Measurements from ENCODE around the gene GALK1.
"Not testable (repeated sequence)": the region's sequence is repeated elsewhere in the genome, so short reads cannot be mapped to it uniquely, and the experiment has no call there.

GALK1 gene

DNA sequence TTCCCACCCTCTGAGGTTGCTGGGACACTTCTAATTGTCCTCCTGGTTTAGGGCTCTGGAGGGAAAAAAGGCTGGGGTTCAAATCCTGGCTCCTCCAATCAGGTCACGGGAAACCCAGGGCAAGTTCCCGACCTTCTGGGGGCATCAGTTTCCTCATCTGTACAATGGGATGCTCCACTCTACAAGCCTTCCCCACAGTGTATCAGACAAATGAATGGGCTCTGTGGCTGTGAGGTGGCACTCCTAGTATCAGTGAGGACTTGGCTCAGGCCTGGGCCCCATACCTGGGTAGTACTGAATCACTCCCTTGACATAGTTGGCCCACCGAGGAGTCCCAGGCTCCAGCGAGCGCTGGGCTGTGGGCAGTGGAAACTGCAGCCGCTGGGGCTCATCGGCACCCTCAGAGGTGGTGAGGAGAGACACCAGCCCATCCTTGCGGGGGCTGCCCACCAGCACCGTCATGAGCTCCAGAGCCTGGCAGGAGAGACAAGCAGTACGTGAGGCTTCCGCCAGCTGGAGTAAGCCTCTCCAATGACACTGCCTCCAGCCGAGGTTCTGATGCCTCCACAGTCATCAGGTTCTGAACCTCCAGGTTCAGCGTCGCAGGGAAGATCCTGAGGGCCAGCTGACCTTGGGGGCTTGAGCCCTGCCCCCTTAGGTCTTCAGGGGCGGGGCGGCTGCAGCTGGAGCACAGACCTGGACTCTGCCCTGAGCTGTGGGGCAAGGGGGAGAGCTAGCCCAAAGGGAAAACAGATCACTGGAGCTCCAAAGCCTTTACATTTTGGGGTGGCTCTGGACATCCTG lies 1.2 kb downstream of the GALK1 start:
- no peak for DNase-seq

GRCh38 chr17:75763269-75763607 lies 1.8 kb downstream of the GALK1 start:
- no peak for DNase-seq

- no peak for DNase-seq
These were observed 2.3 kb downstream of the GALK1 start for GRCh38 chr17:75762513-75763268.

DNA sequence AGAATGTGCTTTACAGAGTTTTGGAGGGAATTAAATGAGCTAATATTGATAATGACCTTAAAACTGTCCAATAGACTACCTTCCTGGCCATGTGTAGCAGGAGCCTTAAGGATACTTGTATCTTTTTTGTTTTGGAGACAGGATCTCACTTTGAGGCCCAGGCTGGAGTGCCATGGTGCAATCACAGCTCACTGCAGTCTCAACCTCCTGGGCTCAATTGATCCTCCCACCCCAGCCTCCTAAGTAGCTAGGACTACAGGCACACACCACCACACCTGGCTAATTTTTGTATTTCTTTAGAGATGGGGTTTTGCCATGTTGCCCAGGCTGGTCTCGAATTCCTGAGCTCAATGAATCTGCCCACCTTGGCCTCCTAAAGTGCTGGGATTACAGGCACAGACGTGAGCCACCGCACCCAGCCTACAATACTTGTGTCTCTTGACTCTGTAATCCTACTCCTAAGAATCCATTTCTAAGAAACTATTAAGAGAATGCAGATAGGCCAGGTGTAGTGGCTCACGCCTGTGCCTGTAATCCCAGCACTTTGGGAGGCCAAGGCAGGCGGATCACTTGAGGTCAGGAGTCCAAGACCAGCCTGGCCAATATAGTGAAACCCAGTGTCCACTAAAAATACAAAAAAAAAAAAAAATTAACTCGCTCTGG lies 4.9 kb downstream of the GALK1 start:
- not testable (repeated sequence) for DNase-seq

DNA sequence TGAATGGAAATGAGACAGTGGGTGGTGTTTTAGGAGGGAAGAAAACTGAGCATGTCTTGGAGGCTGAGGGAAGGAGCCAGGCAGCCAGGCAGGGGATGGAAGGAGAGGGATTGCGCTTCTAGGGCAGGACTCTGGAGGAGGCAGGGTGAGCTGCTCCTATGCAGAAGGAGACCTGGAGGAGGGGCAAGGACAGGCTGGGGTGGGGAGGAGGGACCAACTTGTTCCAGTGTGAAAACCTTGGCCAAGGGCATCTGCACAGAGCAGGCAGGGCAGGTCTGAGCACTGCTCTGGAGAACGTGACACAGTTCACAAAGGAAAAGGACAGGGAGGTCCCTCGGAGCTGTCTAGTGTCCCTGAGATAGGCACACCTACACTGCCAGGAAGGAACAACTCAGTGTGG lies 5.5 kb downstream of the GALK1 start:
- no peak for DNase-seq

DNA sequence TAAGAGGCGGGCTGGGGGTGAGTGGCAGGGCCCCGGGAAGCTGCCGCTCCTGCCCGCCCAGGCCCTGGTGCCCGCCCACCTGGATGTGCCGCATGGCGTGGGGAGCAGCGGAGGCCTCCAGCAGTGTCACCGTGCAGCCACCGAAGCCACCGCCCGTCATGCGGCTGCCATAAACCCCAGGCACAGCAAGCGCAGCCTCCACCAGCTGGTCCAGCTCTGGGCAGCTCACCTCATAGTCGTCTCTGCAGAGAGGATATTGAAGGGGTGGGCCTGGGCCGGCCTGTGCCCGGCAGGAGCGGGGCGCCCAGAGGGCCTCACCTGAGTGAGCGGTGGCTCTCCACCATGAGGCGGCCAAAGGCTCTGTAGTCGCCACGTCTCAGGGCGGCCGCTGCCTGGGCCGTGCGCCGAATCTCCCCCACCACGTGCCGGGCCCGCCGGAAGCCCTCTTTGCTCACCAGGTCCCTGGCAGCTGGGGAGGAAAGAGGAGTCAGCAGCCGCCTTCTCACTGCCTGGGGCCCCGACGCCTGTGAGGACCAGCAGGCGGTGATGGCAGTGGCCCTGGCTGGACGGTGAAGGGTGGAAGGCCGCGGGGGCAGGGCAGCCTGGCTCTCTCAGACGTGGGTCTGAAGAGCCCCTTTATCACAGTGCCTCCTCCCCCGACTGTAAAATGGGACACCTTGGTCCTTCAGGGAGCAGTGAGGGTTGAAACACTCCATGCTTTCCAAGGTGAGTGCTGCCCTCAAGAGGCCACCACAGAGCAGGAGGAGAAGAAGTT lies 6.7 kb downstream of the GALK1 start:
- no peak for DNase-seq

DNA sequence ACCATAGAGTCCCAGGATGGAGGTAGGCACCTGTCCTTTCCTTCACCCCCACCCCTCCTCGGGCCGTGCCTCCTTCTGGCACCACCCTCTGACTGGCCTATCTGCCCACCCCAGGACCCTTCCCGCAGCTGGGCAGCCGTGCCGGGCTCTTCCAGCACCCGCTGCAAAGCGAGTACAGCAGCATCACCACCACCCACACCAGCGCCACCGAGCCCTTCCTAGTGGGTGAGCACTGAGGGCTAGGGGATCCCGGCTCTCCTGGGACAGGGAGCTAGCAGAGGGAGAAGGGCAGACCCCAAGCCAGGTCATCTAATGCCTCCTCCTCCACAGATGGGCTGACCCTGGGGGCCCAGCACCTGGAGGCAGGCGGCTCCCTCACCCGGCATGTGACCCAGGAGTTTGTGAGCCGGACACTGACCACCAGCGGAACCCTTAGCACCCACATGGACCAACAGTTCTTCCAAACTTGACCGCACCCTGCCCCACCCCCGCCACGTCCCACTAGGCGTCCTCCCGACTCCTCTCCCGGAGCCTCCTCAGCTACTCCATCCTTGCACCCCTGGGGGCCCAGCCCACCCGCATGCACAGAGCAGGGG lies 7.8 kb downstream of the GALK1 start:
- no peak for DNase-seq

GRCh38 chr17:75756451-75757085 lies 8.4 kb downstream of the GALK1 start:
- no peak for DNase-seq

DNA sequence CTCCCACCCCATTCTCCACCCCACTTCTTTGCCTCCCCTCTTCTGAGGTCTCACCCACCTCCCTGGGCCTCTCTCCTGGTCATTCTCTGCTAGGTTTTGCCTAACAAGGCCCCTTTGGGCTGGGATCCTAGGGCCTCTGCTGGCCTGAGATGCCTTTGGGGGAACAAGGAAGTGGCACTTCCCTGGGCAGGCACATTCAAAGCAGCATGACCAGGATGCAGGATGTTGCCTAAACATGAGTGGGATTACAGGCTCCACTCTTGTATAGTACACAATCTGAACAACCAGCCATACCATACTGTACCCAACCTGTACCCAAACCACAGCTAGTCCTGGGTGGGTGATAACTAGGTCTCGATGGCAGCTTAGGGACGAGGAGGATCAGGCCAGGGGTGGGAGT lies 9.0 kb downstream of the GALK1 start:
- no peak for DNase-seq

DNA sequence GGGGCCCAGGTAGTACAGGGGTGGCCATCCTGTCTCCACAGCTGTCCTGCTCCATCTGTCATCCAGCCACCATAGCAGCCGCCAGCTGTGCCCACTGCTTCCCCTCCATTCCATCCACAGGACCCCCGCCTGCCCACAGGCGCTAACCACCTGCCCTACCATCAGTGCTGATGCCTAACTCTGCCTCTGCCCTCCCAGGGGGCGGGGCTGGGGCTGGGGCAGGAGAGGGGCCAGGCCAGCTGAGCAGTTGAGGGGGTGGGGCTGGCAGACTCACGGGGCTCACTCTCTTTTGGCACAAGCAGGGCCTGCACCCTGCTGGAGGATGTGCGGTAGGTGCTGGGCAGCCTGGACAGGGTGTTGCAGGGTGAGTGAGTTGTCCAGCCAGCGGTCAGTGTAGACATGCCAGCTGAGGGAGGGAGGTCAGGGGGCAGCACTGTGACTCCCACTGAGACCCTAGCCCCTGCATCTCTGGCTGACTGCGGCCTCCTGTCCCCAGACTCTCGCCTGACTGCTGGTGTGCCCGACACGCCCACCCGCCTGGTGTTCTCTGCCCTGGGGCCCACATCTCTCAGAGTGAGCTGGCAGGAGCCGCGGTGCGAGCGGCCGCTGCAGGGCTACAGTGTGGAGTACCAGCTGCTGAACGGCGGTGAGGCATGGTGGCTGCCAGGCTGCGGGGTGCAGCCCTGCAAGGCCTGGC lies 9.6 kb downstream of the GALK1 start:
- no peak for DNase-seq

DNA sequence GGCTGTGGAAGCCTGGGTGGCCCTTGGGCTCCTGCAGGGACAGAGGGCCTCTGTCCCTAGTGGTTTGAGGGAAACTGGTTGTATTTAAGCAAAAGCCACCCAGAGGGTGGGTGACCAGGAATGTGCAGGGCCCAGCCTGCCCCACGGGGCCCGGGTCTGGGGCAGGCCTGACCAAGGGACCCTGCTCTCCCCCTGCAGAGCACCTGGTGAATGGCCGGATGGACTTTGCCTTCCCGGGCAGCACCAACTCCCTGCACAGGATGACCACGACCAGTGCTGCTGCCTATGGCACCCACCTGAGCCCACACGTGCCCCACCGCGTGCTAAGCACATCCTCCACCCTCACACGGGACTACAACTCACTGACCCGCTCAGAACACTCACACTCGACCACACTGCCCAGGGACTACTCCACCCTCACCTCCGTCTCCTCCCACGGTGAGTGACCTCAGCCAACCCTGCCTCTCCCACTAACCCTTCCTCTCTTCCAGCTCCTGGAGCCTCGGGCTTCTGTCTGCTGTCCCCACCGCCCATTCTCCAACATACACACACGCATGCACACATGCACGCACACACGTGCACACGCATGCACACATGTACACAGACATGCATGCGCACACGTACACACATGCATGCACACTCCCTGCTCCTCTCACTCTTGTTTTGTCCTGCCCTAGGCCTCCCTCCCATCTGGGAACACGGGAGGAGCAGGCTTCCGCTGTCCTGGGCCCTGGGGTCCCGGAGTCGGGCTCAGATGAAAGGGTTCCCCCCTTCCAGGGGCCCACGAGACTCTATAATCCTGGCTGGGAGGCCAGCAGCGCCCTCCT lies 10.4 kb downstream of the GALK1 start:
- no peak for DNase-seq

DNA sequence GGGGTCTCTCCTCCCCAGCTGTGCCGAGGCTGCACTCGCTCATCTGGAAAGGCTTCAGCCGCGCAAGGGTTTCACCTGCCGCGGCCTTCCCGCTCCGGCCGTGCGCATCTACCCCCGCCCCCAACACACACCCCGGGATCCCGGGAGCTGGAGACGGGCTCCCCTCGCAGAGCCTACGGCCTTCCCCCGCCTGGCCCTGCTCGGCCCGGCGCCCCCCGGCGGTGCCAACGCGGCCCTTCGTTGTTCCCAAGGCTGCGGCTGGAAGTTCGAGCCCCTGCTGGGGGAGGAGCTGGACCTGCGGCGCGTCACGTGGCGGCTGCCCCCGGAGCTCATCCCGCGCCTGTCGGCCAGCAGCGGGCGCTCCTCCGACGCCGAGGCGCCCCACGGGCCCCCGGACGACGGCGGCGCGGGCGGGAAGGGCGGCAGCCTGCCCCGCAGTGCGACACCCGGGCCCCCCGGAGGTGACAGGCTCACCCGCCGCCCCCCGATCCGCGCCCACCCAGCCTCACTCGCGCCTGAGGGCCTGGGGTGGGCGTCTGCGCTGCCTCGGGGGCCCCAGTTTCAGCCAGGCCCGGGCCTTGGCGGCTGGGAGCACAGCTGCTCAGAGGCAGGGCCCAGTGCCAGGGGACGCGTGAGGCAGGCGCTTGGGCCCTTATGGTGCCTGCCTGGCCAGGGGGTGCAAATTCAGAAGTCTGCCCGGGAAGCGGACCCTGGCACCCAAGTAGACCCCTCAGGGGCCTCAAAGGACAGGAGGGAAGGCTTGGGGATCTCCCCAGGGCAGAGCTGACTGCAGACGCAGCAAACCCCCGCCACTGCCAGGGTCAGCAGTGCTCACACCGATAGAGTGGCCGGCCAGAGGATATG lies 11.2 kb downstream of the GALK1 start:
- no peak for DNase-seq

GRCh38 chr17:75752802-75753513 lies 12.0 kb downstream of the GALK1 start:
- no peak for DNase-seq

GRCh38 chr17:75752405-75752709 lies 12.6 kb downstream of the GALK1 start:
- no peak for DNase-seq

GRCh38 chr17:75751676-75752404 lies 13.2 kb downstream of the GALK1 start:
- DNase-seq = no peak

DNA sequence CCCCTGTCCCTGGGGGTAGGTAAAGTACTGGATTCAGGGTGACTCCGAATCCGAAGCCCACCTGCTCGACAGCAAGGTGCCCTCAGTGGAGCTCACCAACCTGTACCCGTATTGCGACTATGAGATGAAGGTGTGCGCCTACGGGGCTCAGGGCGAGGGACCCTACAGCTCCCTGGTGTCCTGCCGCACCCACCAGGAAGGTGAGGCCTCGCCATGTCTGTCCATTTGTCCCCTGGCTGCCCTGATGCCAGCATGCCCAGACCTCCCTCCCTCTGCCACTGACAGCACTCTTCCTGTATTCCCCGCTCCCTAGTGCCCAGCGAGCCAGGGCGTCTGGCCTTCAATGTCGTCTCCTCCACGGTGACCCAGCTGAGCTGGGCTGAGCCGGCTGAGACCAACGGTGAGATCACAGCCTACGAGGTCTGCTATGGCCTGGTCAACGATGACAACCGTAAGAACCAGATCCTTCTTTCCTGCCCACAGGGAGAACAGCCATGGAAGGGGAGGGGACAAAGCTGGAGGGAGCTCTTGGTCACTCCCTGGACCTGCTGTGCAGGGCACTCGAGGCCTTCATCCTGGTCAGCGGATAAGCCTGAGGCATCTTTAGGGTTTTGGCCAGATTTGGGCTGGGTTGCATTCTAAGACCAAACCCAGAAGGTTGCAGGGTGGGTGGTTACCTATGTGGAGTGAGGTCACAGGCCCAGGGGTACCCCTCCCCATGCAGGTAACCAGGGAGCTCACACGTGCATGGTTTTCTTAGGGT lies 14.2 kb downstream of the GALK1 start:
- no peak for DNase-seq

- DNase-seq = peak; percentile 60
These were observed 15.2 kb downstream of the GALK1 start for GRCh38 chr17:75749545-75750389.

Measured in NCI-H2171 treated with DMSO at 0.1 percent for 48 hours (cell line).